ENCODE results near the gene ADD3.

DNA sequence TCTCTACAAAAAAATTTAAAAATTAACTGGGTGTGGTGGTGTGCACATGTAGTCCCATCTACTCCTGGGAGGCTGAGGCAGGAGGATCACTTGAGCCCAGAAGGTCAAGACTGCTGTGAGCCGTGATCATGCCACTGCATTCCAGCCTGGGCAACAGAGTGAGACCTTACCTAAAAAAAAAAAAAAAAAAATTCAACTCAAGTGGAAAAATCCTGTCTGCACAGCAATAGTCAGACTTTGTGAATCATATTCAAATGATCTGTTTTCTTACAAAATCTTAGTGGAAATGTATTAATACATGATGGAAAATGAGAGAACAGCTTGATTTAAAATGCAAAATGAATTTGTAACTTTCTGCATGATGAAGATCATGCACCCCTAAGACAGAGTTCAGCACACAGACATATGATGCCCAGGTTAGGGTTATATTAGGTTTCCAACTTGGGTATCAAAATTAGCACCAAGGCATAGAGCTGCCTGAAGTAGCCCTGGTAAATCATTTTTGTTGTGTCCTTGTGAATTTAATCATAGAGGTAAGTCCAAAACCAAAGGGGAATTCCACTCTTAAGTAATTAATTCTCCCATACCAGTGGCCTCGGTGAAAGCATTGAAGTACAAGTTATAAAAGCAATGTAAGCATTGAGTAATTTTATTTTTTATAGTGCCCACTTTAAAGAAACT is 93.8 kb downstream of the ADD3 start:
- TF ChIP-seq EZH2 (IDR thresholded peaks at IDR 0.05; ENCODE audit: insufficient read depth, poor library complexity, severe bottlenecking) (no peak), EZH2phosphoT487 (IDR thresholded peaks at IDR 0.05; ENCODE audit: insufficient read depth, low read depth) (no peak)

Measured in GM23248 (cell line).